SKM-1 (cell line): Measurements from ENCODE around the gene EYA2.

ENCODE experiments used
- DNase-seq: peaks from one replicate; lab custom pipeline; 2025; ENCODE audit not compliant: unreplicated experiment; lab: John Stamatoyannopoulos, UW

EYA2 gene

GRCh38 chr20:46975976-46976375 lies 81.3 kb downstream of the EYA2 start:
- DNase-seq = no peak

- no peak for DNase-seq
Measured at GRCh38 chr20:46977204-46977603, 82.6 kb downstream of the EYA2 start.

- no peak for DNase-seq
Measured at GRCh38 chr20:46977909-46978588, 83.4 kb downstream of the EYA2 start.

GRCh38 chr20:46978951-46979491 lies 84.4 kb downstream of the EYA2 start:
- DNase-seq = no peak

GRCh38 chr20:46979603-46980241 lies 85.1 kb downstream of the EYA2 start:
- no peak for DNase-seq

GRCh38 chr20:46981184-46981583 lies 86.5 kb downstream of the EYA2 start:
- DNase-seq = no peak

- DNase-seq = no peak
Measured at GRCh38 chr20:46983466-46983865, 88.8 kb downstream of the EYA2 start.

- DNase-seq = no peak
Measured at GRCh38 chr20:46984405-46984804, 89.8 kb downstream of the EYA2 start.

GRCh38 chr20:46985250-46985649 lies 90.6 kb downstream of the EYA2 start:
- DNase-seq = no peak

GRCh38 chr20:46985671-46986070 lies 91.0 kb downstream of the EYA2 start:
- no peak for DNase-seq

- no peak for DNase-seq
Measured at GRCh38 chr20:46987001-46987400, 92.4 kb downstream of the EYA2 start.

- no peak for DNase-seq
Measured at GRCh38 chr20:46990017-46990595, 95.5 kb downstream of the EYA2 start.

- no peak for DNase-seq
Measured at GRCh38 chr20:46990596-46991104, 96.0 kb downstream of the EYA2 start.

- no peak for DNase-seq
Measured at GRCh38 chr20:46991168-46991567, 96.5 kb downstream of the EYA2 start.

- no peak for DNase-seq
Measured at GRCh38 chr20:46991880-46992639, 97.4 kb downstream of the EYA2 start.

- no peak for DNase-seq
Measured at GRCh38 chr20:46992640-46993035, 98.0 kb downstream of the EYA2 start.

GRCh38 chr20:46993465-46994095 lies 98.9 kb downstream of the EYA2 start:
- no peak for DNase-seq

GRCh38 chr20:46994341-46994740 lies 99.7 kb downstream of the EYA2 start:
- DNase-seq = no peak

- no peak for DNase-seq
Measured at GRCh38 chr20:46995561-46996142, 101.0 kb downstream of the EYA2 start.

GRCh38 chr20:46997187-46997586 lies 102.5 kb downstream of the EYA2 start:
- DNase-seq = no peak
